Left lung (tissue), 10 donors: ENCODE data around the gene NEIL3. TPM values are rescaled to one million over a fixed set of nuclear protein-coding genes. Genes with fewer than 3 reads are reported as not detected.

Experiments used
- ATAC-seq: fragments of 200-7000 bp; cut with Tn5 transposase; one replicate; pipeline ENCODE4 v1.9.1; 2020; ENCODE audit warnings: moderate library complexity
- DNase-seq, 4 donors: peaks; one replicate each; pipeline ENCODE4 v3.0.0-alpha.2; 2013 to 2020
- H3K27ac ChIP-seq, 2 donors: fragments of 200-600 bp; sonication (generic) in 1 of 2; one replicate each; pipeline versions ENCODE4 v1.5.0 to v1.8.0; 2020 to 2021
- H3K27me3 ChIP-seq, 2 donors: fragments of 200-600 bp; sonication (generic) in 1 of 2; one replicate each; pipeline versions ENCODE4 v1.5.0 to v1.8.0; 2020 to 2021
- H3K36me3 ChIP-seq, 2 donors: fragments of 200-600 bp; sonication (generic) in 1 of 2; one replicate each; pipeline versions ENCODE4 v1.5.0 to v1.8.0; 2020 to 2021
- H3K4me1 ChIP-seq, 2 donors: fragments of 200-600 bp; one replicate each; pipeline ENCODE4 v1.8.0; 2021
- H3K4me3 ChIP-seq, 2 donors: fragments of 200-600 bp; sonication (generic) in 1 of 2; one replicate each; pipeline versions ENCODE4 v1.5.0 to v1.8.0; 2020 to 2021; ENCODE audit warnings: mild to moderate bottlenecking in 1 of 2
- H3K9me3 ChIP-seq, 2 donors: fragments of 200-600 bp; sonication (generic) in 1 of 2; one replicate each; pipeline versions ENCODE4 v1.5.0 to v1.8.0; 2020 to 2021
- CTCF ChIP-seq, 2 donors: fragments of 200-600 bp; sonication (generic) in 1 of 2; IDR thresholded peaks; one replicate each; pipeline versions ENCODE4 v1.5.0 to v1.8.0; 2021; ENCODE audit warnings: antibody characterized with exemption in 2 of 2
- intact Hi-C, 2 donors: fragments of 100-400 bp; cut with DNase I; formaldehyde crosslinking; loops; one replicate each; pipeline versions ENCODE4 v1.11.2 to v1.14.2; 2022
- polyA plus RNA-seq, 6 donors: library from polyadenylated mRNA; unstranded; fragments of 120-200 nt; gene quantifications; one replicate each; pipeline ENCODE4 v1.2.1, GENCODE V29; 2013; ENCODE audit not compliant: insufficient read length in 6 of 6
- total RNA-seq, 2 donors: library from RNA; stranded (reverse); fragmentation: NEBNext Ultra II Directional; extraction: Animal tissue kit (Norgen Biotek cat#: 25700); gene quantifications; one replicate each; pipeline ENCODE4 v1.2.1, GENCODE V29; 2021
- donor health status: DM: no; HTN: yes; CAD: no.
- donor health status: DM: no; HTN: no; CAD: no.

NEIL3 gene
- total and polyA plus RNA-seq, 8 donors, result 2.2 to 12.5 (median 5.5) TPM

GRCh38 chr4:177339477-177340374, 30.1 kb downstream of the NEIL3 start:
- peak; percentile 96 for ATAC-seq
- no peak overlapping the region for H3K27ac ChIP-seq
- H3K4me1 ChIP-seq, result no peaks in the 10 kb centered on the region
- H3K36me3 ChIP-seq, result no peaks in the 10 kb centered on the region
- TF ChIP-seq CTCF (IDR thresholded peaks at IDR 0.05), result peak; percentile 51 to 53
- no peak overlapping the region for H3K4me3 ChIP-seq
- no peaks in the 10 kb centered on the region for H3K9me3 ChIP-seq
- intact Hi-C loops, result no loop called here
- H3K27me3 ChIP-seq, result no peaks in the 10 kb centered on the region
- peak in 2 of 4 donors; percentile 33 to 40 for DNase-seq

DNA sequence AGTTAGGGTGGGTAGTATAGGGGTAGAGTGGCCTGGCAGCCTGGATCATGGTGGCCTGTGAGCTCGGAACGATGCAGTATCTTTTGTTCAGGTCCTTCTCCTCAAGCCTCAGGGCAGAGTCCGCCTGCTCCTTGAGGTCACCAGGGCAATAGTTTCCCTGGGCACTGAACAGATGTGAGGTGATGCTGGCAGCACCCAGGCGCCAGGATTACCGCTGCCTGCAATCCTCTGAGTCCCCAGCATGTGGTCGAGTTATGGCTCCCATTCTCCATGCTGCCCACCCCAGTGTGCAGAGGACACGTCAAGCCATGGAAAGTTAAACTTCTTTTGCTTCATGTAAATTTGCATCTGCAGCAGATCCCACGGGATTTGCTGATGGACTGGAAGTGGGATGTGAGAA, 38.7 kb downstream of the NEIL3 start:
- Histone ChIP-seq H3K27me3 (no peaks in the 10 kb centered on the region), H3K27ac (no peak overlapping the region), H3K4me1 (no peaks in the 10 kb centered on the region), H3K4me3 (no peak overlapping the region), H3K9me3 (no peaks in the 10 kb centered on the region), H3K36me3 (no peaks in the 10 kb centered on the region)
- no peak for ATAC-seq
- DNase-seq, result no peak
- intact Hi-C loops, result no loop called here
- TF ChIP-seq CTCF (IDR thresholded peaks at IDR 0.05), result no peak

- TF ChIP-seq CTCF (IDR thresholded peaks at IDR 0.05), result no peak
- intact Hi-C loops, result no loop called here
- no peak overlapping the region for H3K4me3 ChIP-seq
- no peaks in the 10 kb centered on the region for H3K27me3 ChIP-seq
- no peak for DNase-seq
- ATAC-seq, result no peak
- no peaks in the 10 kb centered on the region for H3K4me1 ChIP-seq
- H3K27ac ChIP-seq, result no peak overlapping the region
- H3K9me3 ChIP-seq, result no peaks in the 10 kb centered on the region
- H3K36me3 ChIP-seq, result no peaks in the 10 kb centered on the region
Observed at GRCh38 chr4:177349191-177349590, 39.5 kb downstream of the NEIL3 start.

DNA sequence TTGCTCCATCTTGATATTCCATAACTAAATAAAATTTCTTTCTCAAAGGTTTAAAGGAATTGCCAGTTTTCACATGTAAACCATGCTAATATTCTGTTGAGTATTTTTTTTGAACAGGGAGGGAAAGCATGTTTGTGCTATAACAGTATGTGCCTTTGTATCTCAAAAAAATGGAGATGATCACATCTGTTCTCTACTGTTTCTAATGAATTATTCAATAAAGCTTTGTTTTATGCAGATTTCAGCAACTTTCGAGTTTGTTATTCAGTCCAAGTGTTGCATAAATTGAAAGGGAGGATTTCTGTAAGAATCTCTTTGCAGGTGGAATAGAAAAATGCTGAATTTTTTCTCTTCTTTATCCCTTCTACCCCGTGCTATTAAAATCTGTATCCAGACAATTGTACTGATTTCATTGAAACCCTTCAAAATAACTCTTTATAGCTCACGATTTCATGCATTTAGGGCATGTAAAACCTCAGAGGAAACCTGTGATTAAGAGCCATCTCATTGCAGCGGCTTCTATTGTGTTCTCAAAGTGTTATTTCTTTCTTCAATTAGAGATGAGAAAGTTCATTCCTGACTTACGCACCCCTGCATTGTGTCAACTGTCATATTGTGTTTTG, 42.1 kb downstream of the NEIL3 start:
- Histone ChIP-seq H3K27ac (no peak overlapping the region), H3K27me3 (no peaks in the 10 kb centered on the region), H3K4me3 (no peak overlapping the region), H3K9me3 (no peaks in the 10 kb centered on the region), H3K4me1 (no peaks in the 10 kb centered on the region), H3K36me3 (no peaks in the 10 kb centered on the region)
- DNase-seq (no peak), ATAC-seq (no peak)
- TF ChIP-seq CTCF (IDR thresholded peaks at IDR 0.05), result no peak
- intact Hi-C loops, result no loop called here

GRCh38 chr4:177356206-177356605, 46.5 kb downstream of the NEIL3 start:
- Histone ChIP-seq H3K4me1 (no peaks in the 10 kb centered on the region), H3K36me3 (no peaks in the 10 kb centered on the region), H3K9me3 (no peaks in the 10 kb centered on the region), H3K4me3 (no peak overlapping the region), H3K27me3 (no peaks in the 10 kb centered on the region), H3K27ac (no peak overlapping the region)
- ATAC-seq (no peak), DNase-seq (no peak)
- TF ChIP-seq CTCF (IDR thresholded peaks at IDR 0.05), result no peak
- intact Hi-C loops, result no loop called here
